PC-9 (cell line): ENCODE data around the gene PDIA5. TPM values are rescaled to one million over a fixed set of nuclear protein-coding genes. Genes with fewer than 3 reads are reported as not detected.

Experiments used
- BruUV-seq: library from RNA; stranded (reverse); fragments of 400-500 nt; replicated peaks from 2 replicates; lab custom pipeline; 2021; lab: Mats Ljungman, UMichigan
- CTCF ChIA-PET: fragments of 300-600 bp; sonication (Branson Sonifier 250); formaldehyde crosslinking; loops from one replicate; lab custom pipeline; 2022; ENCODE audit warnings: antibody characterized with exemption; lab: Charles Lee
- POLR2A ChIA-PET: fragments of 300-600 bp; sonication (Branson Sonifier 250); formaldehyde crosslinking; loops from one replicate; lab custom pipeline; 2022; ENCODE audit warnings: antibody characterized with exemption; ENCODE audit not compliant: unreplicated experiment; lab: Charles Lee
- DNase-seq, 2 experiments: peaks; one replicate each; pipeline versions ENCODE4 v3.0.0 to v3.0.0-alpha.2; 2015 to 2022; ENCODE audit warnings: mixed read lengths in 1 of 2
- H2AFZ ChIP-seq: fragments of 200-600 bp; sonication (generic); 2 replicates; pipeline ENCODE4 v1.8.1; 2017; ENCODE audit warnings: antibody characterized with exemption
- H3F3A ChIP-seq: fragments of 200-600 bp; sonication (generic); 2 replicates; pipeline ENCODE4 v1.8.1; 2017; ENCODE audit warnings: antibody characterized with exemption, mild to moderate bottlenecking, low read depth; ENCODE audit not compliant: insufficient read depth
- H3K27ac ChIP-seq: fragments of 200-600 bp; sonication (generic); 2 replicates; pipeline ENCODE4 v1.6.1; 2016; ENCODE audit warnings: mixed run types
- H3K27me3 ChIP-seq: fragments of 200-600 bp; sonication (generic); 2 replicates; pipeline ENCODE4 v1.6.1; 2016; ENCODE audit warnings: low read depth, mixed run types; ENCODE audit not compliant: insufficient read depth
- H3K36me3 ChIP-seq: fragments of 200-600 bp; sonication (generic); 2 replicates; pipeline ENCODE4 v1.6.1; 2016; ENCODE audit warnings: low read depth, mixed run types
- H3K4me1 ChIP-seq: fragments of 200-600 bp; sonication (generic); replicated peaks from 2 replicates; pipeline ENCODE4 v1.6.1; 2016; ENCODE audit warnings: mixed run types; ENCODE audit not compliant: insufficient read depth
- H3K4me2 ChIP-seq: fragments of 200-600 bp; sonication (generic); 2 replicates; pipeline ENCODE4 v1.6.1; 2017; ENCODE audit warnings: mixed run types
- H3K4me3 ChIP-seq: fragments of 200-600 bp; sonication (generic); 2 replicates; pipeline ENCODE4 v1.6.1; 2016; ENCODE audit warnings: mixed run types
- H3K79me2 ChIP-seq: fragments of 200-600 bp; sonication (generic); 2 replicates; pipeline ENCODE4 v1.6.1; 2017; ENCODE audit warnings: low read depth, mixed run types
- H3K9me2 ChIP-seq: fragments of 200-600 bp; sonication (generic); 2 replicates; pipeline ENCODE4 v1.8.1; 2017; ENCODE audit warnings: mild to moderate bottlenecking; ENCODE audit not compliant: insufficient read depth
- H3K9me3 ChIP-seq: fragments of 200-600 bp; sonication (generic); 2 replicates; pipeline ENCODE4 v1.8.1; 2016; ENCODE audit warnings: low read depth; ENCODE audit not compliant: insufficient read depth
- H4K20me1 ChIP-seq: fragments of 200-600 bp; sonication (generic); 2 replicates; pipeline ENCODE4 v1.8.1; 2017; ENCODE audit not compliant: insufficient read depth
- EZH2 ChIP-seq: fragments of 200-600 bp; sonication (generic); IDR thresholded peaks from 2 replicates; pipeline ENCODE4 v1.8.0; 2017; ENCODE audit warnings: antibody characterized with exemption, low read depth
- intact Hi-C: fragments of 100-400 bp; cut with micrococcal nuclease; formaldehyde crosslinking; loops from one replicate; pipeline ENCODE4 v1.10.0; 2022; ENCODE audit not compliant: unreplicated experiment
- total RNA-seq: library from RNA; stranded (reverse); gene quantifications from 2 replicates; pipeline ENCODE4 v1.2.3, GENCODE V29; 2021
- TF ChIP-seq, protein P1 (sequence below): fragments of 200-600 bp; sonication (generic); conservative IDR thresholded peaks from 2 replicates; pipeline ENCODE4 v1.6.1; 2017; ENCODE audit warnings: mixed run types, antibody characterized with exemption, mild to moderate bottlenecking, moderate library complexity

Gene PDIA5
- total RNA-seq, 1 experiment from 2014 or later, result 31.7 TPM

DNA sequence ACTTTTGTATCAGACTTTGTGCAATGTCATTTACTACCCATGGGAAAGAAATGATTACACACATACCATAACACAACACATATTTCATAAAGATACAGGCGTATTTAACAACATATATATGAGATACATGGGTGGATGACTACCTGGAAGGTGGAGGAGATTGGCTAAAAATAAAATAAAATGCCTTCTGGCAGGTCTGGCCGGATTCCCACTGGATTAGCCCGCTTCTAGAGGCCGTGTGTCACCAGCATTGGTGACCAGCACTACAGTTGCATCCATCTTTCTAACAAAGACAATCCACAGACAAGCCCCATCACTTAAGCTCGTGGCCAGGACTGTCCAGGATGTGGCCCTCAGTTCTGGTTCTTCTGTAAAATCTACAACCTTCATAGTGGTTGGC lies 114.0 kb downstream of the PDIA5 start:
- TF ChIP-seq, protein P1, sequence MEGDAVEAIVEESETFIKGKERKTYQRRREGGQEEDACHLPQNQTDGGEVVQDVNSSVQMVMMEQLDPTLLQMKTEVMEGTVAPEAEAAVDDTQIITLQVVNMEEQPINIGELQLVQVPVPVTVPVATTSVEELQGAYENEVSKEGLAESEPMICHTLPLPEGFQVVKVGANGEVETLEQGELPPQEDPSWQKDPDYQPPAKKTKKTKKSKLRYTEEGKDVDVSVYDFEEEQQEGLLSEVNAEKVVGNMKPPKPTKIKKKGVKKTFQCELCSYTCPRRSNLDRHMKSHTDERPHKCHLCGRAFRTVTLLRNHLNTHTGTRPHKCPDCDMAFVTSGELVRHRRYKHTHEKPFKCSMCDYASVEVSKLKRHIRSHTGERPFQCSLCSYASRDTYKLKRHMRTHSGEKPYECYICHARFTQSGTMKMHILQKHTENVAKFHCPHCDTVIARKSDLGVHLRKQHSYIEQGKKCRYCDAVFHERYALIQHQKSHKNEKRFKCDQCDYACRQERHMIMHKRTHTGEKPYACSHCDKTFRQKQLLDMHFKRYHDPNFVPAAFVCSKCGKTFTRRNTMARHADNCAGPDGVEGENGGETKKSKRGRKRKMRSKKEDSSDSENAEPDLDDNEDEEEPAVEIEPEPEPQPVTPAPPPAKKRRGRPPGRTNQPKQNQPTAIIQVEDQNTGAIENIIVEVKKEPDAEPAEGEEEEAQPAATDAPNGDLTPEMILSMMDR, result no peak
- TF ChIP-seq EZH2, result no peak
- no peaks in the 10 kb centered on the region for H3K9me2 ChIP-seq
- ChIA-PET POLR2A (no interaction called here), CTCF (no interaction called here)
- H4K20me1 ChIP-seq, result no peaks in the 10 kb centered on the region
- H3K9me3 ChIP-seq, result no peaks in the 10 kb centered on the region
- no TSS peak for BruUV-seq
- no peak overlapping the region for H3K4me2 ChIP-seq
- intact Hi-C loops, result no loop called here
- no peaks in the 10 kb centered on the region for H3K36me3 ChIP-seq
- H3K4me3 ChIP-seq, result no peak overlapping the region
- H3K79me2 ChIP-seq, result no peaks in the 10 kb centered on the region
- no peak for DNase-seq
- no peaks in the 10 kb centered on the region for H3K4me1 ChIP-seq
- no peak overlapping the region for H3K27ac ChIP-seq
- no peaks in the 10 kb centered on the region for H3F3A ChIP-seq
- H2AFZ ChIP-seq, result no peak overlapping the region
- no peaks in the 10 kb centered on the region for H3K27me3 ChIP-seq

GRCh38 chr3:123186695-123187094 lies 119.9 kb downstream of the PDIA5 start:
- no peak overlapping the region for H3K27ac ChIP-seq
- no peak overlapping the region for H3K4me3 ChIP-seq
- H3K9me3 ChIP-seq, result no peaks in the 10 kb centered on the region
- CTCF ChIA-PET, result no interaction called here
- H2AFZ ChIP-seq, result no peak overlapping the region
- H3K36me3 ChIP-seq, result no peaks in the 10 kb centered on the region
- H4K20me1 ChIP-seq, result no peaks in the 10 kb centered on the region
- no TSS peak for BruUV-seq
- H3K27me3 ChIP-seq, result no peaks in the 10 kb centered on the region
- no peak for TF ChIP-seq EZH2
- TF ChIP-seq, protein P1, result no peak
- POLR2A ChIA-PET, result no interaction called here
- H3K79me2 ChIP-seq, result no peaks in the 10 kb centered on the region
- no peak for DNase-seq
- H3K4me1 ChIP-seq, result no peaks in the 10 kb centered on the region
- H3K9me2 ChIP-seq, result no peaks in the 10 kb centered on the region
- no peaks in the 10 kb centered on the region for H3F3A ChIP-seq
- no peak overlapping the region for H3K4me2 ChIP-seq
- intact Hi-C loops, result no loop called here

GRCh38 chr3:123188058-123188457 lies 121.2 kb downstream of the PDIA5 start:
- intact Hi-C loops, result loop anchor here (1.0 kb wide), 1 partner anchor 12 kb away; no protein-coding TSS in a partner anchor
- no peaks in the 10 kb centered on the region for H3K9me2 ChIP-seq
- no peaks in the 10 kb centered on the region for H3K79me2 ChIP-seq
- H3K4me2 ChIP-seq, result no peak overlapping the region
- no peak overlapping the region for H2AFZ ChIP-seq
- ChIA-PET CTCF (no interaction called here), POLR2A (no interaction called here)
- no TSS peak for BruUV-seq
- H3K9me3 ChIP-seq, result no peaks in the 10 kb centered on the region
- no peak overlapping the region for H3K27ac ChIP-seq
- H3F3A ChIP-seq, result no peaks in the 10 kb centered on the region
- no peak overlapping the region for H3K4me3 ChIP-seq
- no peaks in the 10 kb centered on the region for H3K27me3 ChIP-seq
- H3K4me1 ChIP-seq, result no peaks in the 10 kb centered on the region
- H3K36me3 ChIP-seq, result no peaks in the 10 kb centered on the region
- no peak for DNase-seq
- no peaks in the 10 kb centered on the region for H4K20me1 ChIP-seq
- TF ChIP-seq, protein P1, result no peak
- no peak for TF ChIP-seq EZH2
